ENCODE results near the gene SNX3.
"Not testable (repeated sequence)": the region's sequence is repeated elsewhere in the genome, so short reads cannot be mapped to it uniquely, and the experiment has no call there.

Gene SNX3

GRCh38 chr6:108254433-108255410, 6.1 kb downstream of the SNX3 start:
- no peak for DNase-seq

GRCh38 chr6:108253241-108253640, 7.6 kb downstream of the SNX3 start:
- DNase-seq, result no peak

GRCh38 chr6:108252055-108252454, 8.8 kb downstream of the SNX3 start:
- no peak for DNase-seq

GRCh38 chr6:108251252-108251651, 9.6 kb downstream of the SNX3 start:
- no peak for DNase-seq

- DNase-seq, result no peak
These were observed 10.5 kb downstream of the SNX3 start for GRCh38 chr6:108250240-108250866.

- DNase-seq, result no peak
These were observed 12.8 kb downstream of the SNX3 start for GRCh38 chr6:108247965-108248536.

- not testable (repeated sequence) for DNase-seq
These were observed 15.7 kb downstream of the SNX3 start for GRCh38 chr6:108245095-108245494.

GRCh38 chr6:108243836-108244235, 17.0 kb downstream of the SNX3 start:
- DNase-seq, result no peak

GRCh38 chr6:108242721-108243120, 18.1 kb downstream of the SNX3 start:
- DNase-seq, result no peak

- DNase-seq, result no peak
These were observed 18.6 kb downstream of the SNX3 start for GRCh38 chr6:108242259-108242658.

GRCh38 chr6:108238322-108238721, 22.5 kb downstream of the SNX3 start:
- no peak for DNase-seq

GRCh38 chr6:108236791-108237190, 24.0 kb downstream of the SNX3 start:
- no peak for DNase-seq

GRCh38 chr6:108235127-108235526, 25.7 kb downstream of the SNX3 start:
- no peak for DNase-seq

- no peak for DNase-seq
These were observed 32.4 kb downstream of the SNX3 start for GRCh38 chr6:108228416-108228815.

GRCh38 chr6:108227290-108227689, 33.5 kb downstream of the SNX3 start:
- DNase-seq, result no peak

GRCh38 chr6:108222504-108222903, 38.3 kb downstream of the SNX3 start:
- no peak for DNase-seq

- DNase-seq, result no peak
These were observed 38.8 kb downstream of the SNX3 start for GRCh38 chr6:108222064-108222463.

- no peak for DNase-seq
These were observed 49.2 kb downstream of the SNX3 start for GRCh38 chr6:108211671-108212070.

- no peak for DNase-seq
These were observed 50.3 kb downstream of the SNX3 start for GRCh38 chr6:108210556-108210955.

GRCh38 chr6:108209738-108210137, 51.1 kb downstream of the SNX3 start:
- no peak for DNase-seq

GRCh38 chr6:108207013-108207412, 53.8 kb downstream of the SNX3 start:
- no peak for DNase-seq

- DNase-seq, result no peak
These were observed 57.4 kb downstream of the SNX3 start for GRCh38 chr6:108203189-108204112.

- DNase-seq, result no peak
These were observed 60.2 kb downstream of the SNX3 start for GRCh38 chr6:108200631-108201030.

Data from activated CD8-positive, alpha-beta memory T cell treated with anti-CD3 and anti-CD28 coated beads for 24 hours (primary cell).